T1000 (cell line): ENCODE measurements around the gene HOXA1.

Experiments
- DNase-seq: peaks from one replicate; lab custom pipeline; 2025; ENCODE audit warnings: mixed read lengths; lab: John Stamatoyannopoulos, UW

Gene HOXA1

GRCh38 chr7:27095897-27096767, at the start of gene HOXA1:
TSS of gene HOXA1 (minus strand) at chr7:27096000. CDS start at chr7:27095912, 88 bp downstream.
- peak; percentile 81 for DNase-seq

GRCh38 chr7:27145165-27145913, 49.5 kb upstream of the HOXA1 start:
- DNase-seq = no peak

- DNase-seq = no peak
Observed at GRCh38 chr7:27144781-27145164, 49.0 kb upstream of the HOXA1 start.

GRCh38 chr7:27143950-27144780, 48.4 kb upstream of the HOXA1 start:
- DNase-seq = no peak

- peak; percentile 76 for DNase-seq
Observed at GRCh38 chr7:27143023-27143949, 47.5 kb upstream of the HOXA1 start, which contains the start of gene HOXA5. TSS of gene HOXA5 (minus strand) at chr7:27143681. CDS start at chr7:27143607, 74 bp downstream.

- DNase-seq = no peak
Observed at GRCh38 chr7:27142580-27143022, 46.8 kb upstream of the HOXA1 start.

- DNase-seq = no peak
Observed at GRCh38 chr7:27141923-27142579, 46.3 kb upstream of the HOXA1 start.

- no peak for DNase-seq
Observed at GRCh38 chr7:27141137-27141922, 45.5 kb upstream of the HOXA1 start.

GRCh38 chr7:27140126-27140857, 44.5 kb upstream of the HOXA1 start:
- no peak for DNase-seq

- DNase-seq = no peak
Observed at GRCh38 chr7:27139334-27140125, 43.7 kb upstream of the HOXA1 start.

GRCh38 chr7:27138985-27139333, 43.2 kb upstream of the HOXA1 start:
- DNase-seq = no peak

GRCh38 chr7:27138472-27138871, 42.7 kb upstream of the HOXA1 start:
- no peak for DNase-seq

GRCh38 chr7:27137640-27138315, 42.0 kb upstream of the HOXA1 start:
- DNase-seq = no peak

- peak; percentile 5 for DNase-seq
Observed at GRCh38 chr7:27134392-27134791, 38.6 kb upstream of the HOXA1 start.

GRCh38 chr7:27133409-27134231, 37.8 kb upstream of the HOXA1 start:
- no peak for DNase-seq

GRCh38 chr7:27132978-27133377, 37.2 kb upstream of the HOXA1 start:
- no peak for DNase-seq

GRCh38 chr7:27132214-27132613, 36.4 kb upstream of the HOXA1 start:
- DNase-seq = no peak
